OCI-LY7 (cell line): ENCODE data around the gene OSBPL6.

ENCODE experiments used
- CTCF ChIP-seq: fragments of 200-600 bp; sonication (generic); conservative IDR thresholded peaks from 2 replicates; pipeline ENCODE4 v1.5.1; 2014; ENCODE audit warnings: mild to moderate bottlenecking, antibody characterized with exemption, low read length, moderate library complexity, mixed read lengths
- EZH2phosphoT487 ChIP-seq: fragments of 200-600 bp; sonication (generic); IDR thresholded peaks from 2 replicates; pipeline ENCODE4 v1.6.1; 2018; ENCODE audit warnings: low read depth, borderline replicate concordance, mild to moderate bottlenecking, mixed run types, antibody characterized with exemption, low read length, moderate library complexity, mixed read lengths

GRCh38 chr2:178307650-178308049 lies 113.3 kb downstream of the OSBPL6 start:
- TF ChIP-seq CTCF (no peak), EZH2phosphoT487 (no peak)
